Effector memory CD4-positive, alpha-beta T cell (primary cell): ENCODE data around the gene UHRF2.

Experiments
- DNase-seq, 3 donors: peaks; one replicate each; pipeline ENCODE4 v3.0.0-alpha.2; 2020
- H3K27ac ChIP-seq: 2 replicates; pipeline ENCODE4 v1.7.0; 2013; ENCODE audit warnings: mild to moderate bottlenecking, low read length, moderate library complexity; ENCODE audit not compliant: insufficient read depth, poor library complexity, severe bottlenecking
- H3K27me3 ChIP-seq: replicated peaks from 2 replicates; pipeline ENCODE4 v1.7.0; 2013; ENCODE audit warnings: mild to moderate bottlenecking, low read length; ENCODE audit not compliant: insufficient read depth, control insufficient read depth, poor library complexity, severe bottlenecking
- H3K36me3 ChIP-seq: 2 replicates; pipeline ENCODE4 v1.7.0; 2013; ENCODE audit warnings: mild to moderate bottlenecking, low read length, moderate library complexity; ENCODE audit not compliant: control insufficient read depth, insufficient read depth
- H3K4me1 ChIP-seq: 2 replicates; pipeline ENCODE4 v1.7.0; 2013; ENCODE audit warnings: low read length, mild to moderate bottlenecking; ENCODE audit not compliant: control insufficient read depth, insufficient read depth, poor library complexity, severe bottlenecking
- H3K4me3 ChIP-seq: 2 replicates; pipeline ENCODE4 v1.7.0; 2013; ENCODE audit warnings: low read length, low read depth, mild to moderate bottlenecking; ENCODE audit not compliant: insufficient read depth, poor library complexity, severe bottlenecking
- H3K9me3 ChIP-seq: 2 replicates; pipeline ENCODE4 v1.7.0; 2013; ENCODE audit warnings: mild to moderate bottlenecking, low read length, moderate library complexity; ENCODE audit not compliant: control insufficient read depth

The UHRF2 gene

GRCh38 chr9:6426117-6426516 is 13.1 kb downstream of the UHRF2 start:
- DNase-seq: no peak
- H3K36me3 ChIP-seq: peaks cover 12% of the 10 kb centered on the region
- H3K27me3 ChIP-seq: no peaks in the 10 kb centered on the region
- H3K4me1 ChIP-seq: peaks cover 17% of the 10 kb centered on the region
- H3K9me3 ChIP-seq: no peaks in the 10 kb centered on the region
- H3K4me3 ChIP-seq: no peak overlapping the region
- H3K27ac ChIP-seq: no peak overlapping the region

DNA sequence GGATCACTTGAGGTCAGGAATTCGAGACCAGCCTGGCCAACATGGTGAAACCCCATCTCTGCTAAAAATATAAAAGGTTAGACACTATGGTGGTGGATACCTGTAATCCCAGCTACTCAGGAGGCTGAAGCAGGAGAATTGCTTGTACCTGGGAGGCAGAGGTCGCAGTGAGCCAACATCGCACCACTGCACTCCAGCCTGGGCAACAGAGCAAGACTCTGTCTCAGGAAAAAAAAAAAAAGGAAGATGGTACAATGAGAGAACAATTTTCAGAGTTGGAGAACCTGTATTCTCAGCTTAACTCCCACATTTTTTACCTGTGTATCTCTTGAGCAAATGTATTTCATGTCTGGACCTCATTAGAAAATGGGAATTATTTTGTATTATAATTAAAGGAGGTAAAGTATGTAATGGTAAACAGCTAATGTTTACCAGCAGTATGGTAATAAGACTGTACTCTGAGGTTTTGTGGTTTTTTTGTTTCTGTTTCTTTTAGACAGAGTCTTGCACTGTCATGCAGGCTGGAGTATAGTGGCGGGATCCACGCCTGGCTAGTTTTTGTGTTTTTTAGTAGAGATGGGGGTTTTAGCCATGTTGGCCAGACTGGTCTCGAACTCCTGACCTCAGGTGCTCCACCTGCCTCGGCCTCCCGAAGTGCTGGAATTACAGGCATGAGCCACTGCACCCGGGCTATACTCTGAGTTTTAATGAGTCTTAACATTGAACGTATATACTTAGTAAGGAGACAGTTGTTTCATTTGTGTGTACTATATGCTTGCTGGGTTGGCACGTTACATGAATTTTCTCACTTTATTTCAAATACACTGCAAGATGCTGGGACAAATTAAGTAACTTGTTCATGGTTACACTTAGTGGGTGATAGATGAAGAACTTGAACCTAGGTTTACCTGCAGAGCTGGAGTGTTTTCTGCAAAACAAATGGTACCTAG is 16.2 kb downstream of the UHRF2 start:
- Histone ChIP-seq H3K4me1 (peaks cover 19% of the 10 kb centered on the region), H3K27me3 (no peaks in the 10 kb centered on the region), H3K27ac (no peak overlapping the region), H3K36me3 (no peaks in the 10 kb centered on the region), H3K9me3 (no peaks in the 10 kb centered on the region), H3K4me3 (no peak overlapping the region)
- no peak for DNase-seq

DNA sequence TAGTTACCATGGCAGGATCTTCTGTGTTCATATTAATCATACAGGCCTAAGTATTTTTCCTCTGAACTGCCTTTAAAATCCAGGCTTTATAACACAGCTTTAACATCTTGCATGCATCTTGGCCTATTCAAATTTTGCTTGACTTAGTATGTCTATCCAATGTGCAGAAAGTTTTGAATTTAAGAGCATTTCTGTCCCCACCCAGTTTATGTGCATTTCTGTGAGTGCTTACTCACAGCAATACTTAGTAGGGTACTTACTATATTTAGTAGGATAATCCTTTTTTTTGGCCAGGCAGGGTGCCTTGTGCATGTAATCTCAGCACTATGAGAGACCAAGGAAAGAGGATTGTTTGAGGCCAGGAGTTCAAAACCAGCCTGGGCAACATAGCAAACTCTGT is 18.0 kb downstream of the UHRF2 start:
- DNase-seq: no peak
- H3K36me3 ChIP-seq: no peaks in the 10 kb centered on the region
- no peak overlapping the region for H3K27ac ChIP-seq
- peaks cover 19% of the 10 kb centered on the region for H3K4me1 ChIP-seq
- no peaks in the 10 kb centered on the region for H3K27me3 ChIP-seq
- no peaks in the 10 kb centered on the region for H3K9me3 ChIP-seq
- H3K4me3 ChIP-seq: no peak overlapping the region

- no peaks in the 10 kb centered on the region for H3K27me3 ChIP-seq
- peaks cover 18% of the 10 kb centered on the region for H3K4me1 ChIP-seq
- H3K36me3 ChIP-seq: no peaks in the 10 kb centered on the region
- DNase-seq: no peak
- H3K4me3 ChIP-seq: no peak overlapping the region
- no peaks in the 10 kb centered on the region for H3K9me3 ChIP-seq
- H3K27ac ChIP-seq: no peak overlapping the region
Measured at GRCh38 chr9:6433410-6433809, 20.4 kb downstream of the UHRF2 start.

- Histone ChIP-seq H3K9me3 (no peaks in the 10 kb centered on the region), H3K4me3 (no peak overlapping the region), H3K27ac (no peak overlapping the region), H3K27me3 (no peaks in the 10 kb centered on the region), H3K4me1 (peaks cover 11% of the 10 kb centered on the region), H3K36me3 (no peaks in the 10 kb centered on the region)
- DNase-seq: no peak
Measured at GRCh38 chr9:6439051-6439703, 26.2 kb downstream of the UHRF2 start.

DNA sequence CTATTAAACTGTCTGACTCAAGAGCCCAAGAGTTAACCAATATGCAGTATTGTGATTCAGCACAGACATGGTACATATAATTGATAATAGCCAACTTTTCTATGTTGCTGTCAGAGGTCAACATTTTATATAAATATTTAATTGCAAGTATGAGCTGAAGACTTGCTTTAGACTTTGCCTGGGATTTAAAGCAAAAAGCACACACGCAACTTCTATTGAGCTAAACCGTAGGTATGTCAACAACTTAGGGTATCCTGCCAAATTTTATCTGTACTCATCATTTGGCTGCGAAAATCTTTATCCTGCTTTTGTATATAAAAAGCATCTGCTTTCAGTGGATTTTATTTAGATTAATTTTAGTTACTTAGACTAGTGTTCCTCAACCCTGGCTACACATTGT is 27.4 kb downstream of the UHRF2 start:
- Histone ChIP-seq H3K4me1 (peaks cover 11% of the 10 kb centered on the region), H3K27ac (no peak overlapping the region), H3K9me3 (no peaks in the 10 kb centered on the region), H3K36me3 (no peaks in the 10 kb centered on the region), H3K27me3 (no peaks in the 10 kb centered on the region), H3K4me3 (no peak overlapping the region)
- no peak for DNase-seq

DNA sequence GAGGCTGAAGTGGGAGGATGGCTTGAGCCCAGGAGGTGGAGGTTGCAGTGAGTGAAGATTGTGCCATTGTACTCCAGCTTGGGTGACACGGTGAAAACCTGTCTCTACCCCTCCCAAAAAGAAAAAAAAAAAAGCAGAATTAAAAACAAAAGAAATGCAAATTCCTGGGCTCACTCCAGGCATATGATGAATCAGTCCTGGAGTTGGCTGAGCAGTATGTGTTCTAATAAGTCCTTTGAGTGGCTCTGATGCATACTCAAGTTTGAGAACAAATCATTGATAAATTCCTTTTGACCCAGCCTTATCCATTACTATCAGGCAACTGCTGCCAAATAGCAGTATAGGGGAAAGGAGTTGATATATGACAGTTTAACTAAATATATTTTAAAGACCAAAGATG is 28.3 kb downstream of the UHRF2 start:
- no peak for DNase-seq
- no peak overlapping the region for H3K27ac ChIP-seq
- H3K9me3 ChIP-seq: no peaks in the 10 kb centered on the region
- H3K4me1 ChIP-seq: peaks cover 11% of the 10 kb centered on the region
- H3K36me3 ChIP-seq: no peaks in the 10 kb centered on the region
- H3K4me3 ChIP-seq: no peak overlapping the region
- H3K27me3 ChIP-seq: no peaks in the 10 kb centered on the region

- Histone ChIP-seq H3K27ac (no peak overlapping the region), H3K4me1 (peaks cover 11% of the 10 kb centered on the region), H3K27me3 (no peaks in the 10 kb centered on the region), H3K9me3 (no peaks in the 10 kb centered on the region), H3K36me3 (no peaks in the 10 kb centered on the region), H3K4me3 (no peak overlapping the region)
- no peak for DNase-seq
Measured at GRCh38 chr9:6443661-6444060, 30.7 kb downstream of the UHRF2 start.

DNA sequence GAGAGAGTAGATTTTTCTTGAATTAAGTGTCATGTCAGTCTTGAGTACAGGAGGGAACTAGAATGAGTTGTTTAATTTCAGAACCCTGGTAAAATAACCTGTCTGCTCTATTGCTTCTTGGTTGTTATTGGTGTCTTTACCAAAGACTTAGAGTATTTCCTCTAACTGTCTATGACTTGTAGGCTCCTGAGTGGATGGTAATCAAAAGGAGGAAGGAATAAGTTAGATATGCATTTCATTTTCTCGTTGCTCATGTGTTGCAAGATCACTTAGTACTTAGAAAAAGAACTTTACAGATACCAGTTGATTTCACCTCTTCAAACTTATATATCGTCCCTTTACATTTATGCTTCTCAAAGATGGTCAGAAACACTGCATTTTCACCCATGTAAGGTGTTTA is 31.1 kb downstream of the UHRF2 start:
- no peak for DNase-seq
- no peak overlapping the region for H3K27ac ChIP-seq
- no peaks in the 10 kb centered on the region for H3K27me3 ChIP-seq
- peaks cover 11% of the 10 kb centered on the region for H3K4me1 ChIP-seq
- H3K4me3 ChIP-seq: no peak overlapping the region
- H3K36me3 ChIP-seq: no peaks in the 10 kb centered on the region
- H3K9me3 ChIP-seq: no peaks in the 10 kb centered on the region

DNA sequence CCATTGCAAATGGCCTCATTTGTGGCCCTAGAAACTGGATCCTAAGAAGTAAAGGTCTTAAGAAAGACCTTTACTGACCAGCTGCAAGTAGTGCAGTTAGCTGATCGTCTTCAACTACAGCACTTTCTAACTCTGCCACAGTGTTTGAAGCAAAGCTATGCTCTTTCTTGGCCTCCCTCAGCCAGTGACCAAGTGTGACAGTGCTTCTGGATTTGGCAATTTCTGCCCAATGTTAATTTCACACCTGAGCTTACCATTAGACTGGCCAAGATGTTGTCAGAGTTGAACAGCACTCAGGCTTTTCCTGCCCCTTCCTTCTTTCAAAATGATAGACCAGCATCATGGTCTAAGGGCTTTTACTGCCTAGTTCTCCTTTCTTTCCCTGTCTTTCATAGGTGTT is 36.1 kb downstream of the UHRF2 start:
- no peaks in the 10 kb centered on the region for H3K36me3 ChIP-seq
- no peak overlapping the region for H3K4me3 ChIP-seq
- no peak for DNase-seq
- H3K9me3 ChIP-seq: no peaks in the 10 kb centered on the region
- no peaks in the 10 kb centered on the region for H3K27me3 ChIP-seq
- H3K4me1 ChIP-seq: no peaks in the 10 kb centered on the region
- no peak overlapping the region for H3K27ac ChIP-seq
